Measurements from ENCODE around the gene TSPYL1. TPM values are rescaled to one million over a fixed set of nuclear protein-coding genes. Genes with fewer than 3 reads are reported as not detected.

TSPYL1 gene
- 10 to 100 TPM; 38.2 to 68.8 (median 50.1) TPM for total RNA-seq

DNA sequence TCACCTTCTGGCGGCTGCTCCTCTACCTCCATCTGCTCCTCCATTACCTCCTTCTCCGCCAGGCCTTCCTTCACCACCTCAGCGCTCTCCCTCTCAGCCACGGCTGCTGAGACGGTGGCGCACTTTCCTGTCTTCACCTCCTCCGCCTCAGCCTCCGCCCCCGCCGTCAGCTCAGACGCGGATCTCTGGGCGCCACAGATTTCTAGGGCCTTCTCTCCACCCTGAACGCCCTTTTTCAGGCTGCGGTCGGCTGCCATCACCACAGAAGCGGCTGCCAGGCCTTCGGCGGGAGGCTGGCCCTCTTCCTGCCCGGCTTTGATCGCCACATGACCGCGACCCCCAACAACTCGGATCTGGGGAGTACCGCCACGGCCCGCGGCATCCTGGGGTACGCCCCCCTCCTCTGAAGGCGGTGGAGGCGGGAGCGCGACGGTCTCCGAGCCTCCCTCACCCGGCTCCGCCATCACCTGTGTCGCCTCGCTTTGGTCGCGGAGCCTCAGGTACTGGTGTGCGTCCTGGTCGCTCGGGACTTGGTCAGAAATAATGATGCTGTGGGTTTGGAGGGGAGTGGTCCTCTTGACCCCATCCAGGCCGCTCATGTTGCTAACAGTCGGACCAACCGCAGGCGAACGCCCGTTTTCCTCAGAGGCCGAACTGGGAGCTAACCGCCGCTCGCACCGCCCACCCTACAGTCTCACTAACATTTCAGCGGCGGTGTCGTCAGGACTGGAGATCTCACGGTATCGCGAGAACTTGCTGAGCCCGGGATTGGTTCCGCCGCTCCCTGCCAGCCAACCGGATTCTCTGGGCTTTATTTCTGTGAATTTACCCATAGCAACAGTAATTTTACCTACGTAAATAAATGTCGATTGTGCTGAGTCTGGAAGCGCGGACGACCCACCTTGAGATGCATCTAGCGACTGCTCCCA, at the start of gene TSPYL1:
Gene TSPYL1 (minus strand): TSS at position 699 of the 929 bp plus-strand sequence. CDS start 100 bp downstream, at position 599.
- TF ChIP-seq, protein P1, sequence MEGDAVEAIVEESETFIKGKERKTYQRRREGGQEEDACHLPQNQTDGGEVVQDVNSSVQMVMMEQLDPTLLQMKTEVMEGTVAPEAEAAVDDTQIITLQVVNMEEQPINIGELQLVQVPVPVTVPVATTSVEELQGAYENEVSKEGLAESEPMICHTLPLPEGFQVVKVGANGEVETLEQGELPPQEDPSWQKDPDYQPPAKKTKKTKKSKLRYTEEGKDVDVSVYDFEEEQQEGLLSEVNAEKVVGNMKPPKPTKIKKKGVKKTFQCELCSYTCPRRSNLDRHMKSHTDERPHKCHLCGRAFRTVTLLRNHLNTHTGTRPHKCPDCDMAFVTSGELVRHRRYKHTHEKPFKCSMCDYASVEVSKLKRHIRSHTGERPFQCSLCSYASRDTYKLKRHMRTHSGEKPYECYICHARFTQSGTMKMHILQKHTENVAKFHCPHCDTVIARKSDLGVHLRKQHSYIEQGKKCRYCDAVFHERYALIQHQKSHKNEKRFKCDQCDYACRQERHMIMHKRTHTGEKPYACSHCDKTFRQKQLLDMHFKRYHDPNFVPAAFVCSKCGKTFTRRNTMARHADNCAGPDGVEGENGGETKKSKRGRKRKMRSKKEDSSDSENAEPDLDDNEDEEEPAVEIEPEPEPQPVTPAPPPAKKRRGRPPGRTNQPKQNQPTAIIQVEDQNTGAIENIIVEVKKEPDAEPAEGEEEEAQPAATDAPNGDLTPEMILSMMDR (IDR thresholded peaks at IDR 0.05; ENCODE audit: low read depth) = no peak

DNA sequence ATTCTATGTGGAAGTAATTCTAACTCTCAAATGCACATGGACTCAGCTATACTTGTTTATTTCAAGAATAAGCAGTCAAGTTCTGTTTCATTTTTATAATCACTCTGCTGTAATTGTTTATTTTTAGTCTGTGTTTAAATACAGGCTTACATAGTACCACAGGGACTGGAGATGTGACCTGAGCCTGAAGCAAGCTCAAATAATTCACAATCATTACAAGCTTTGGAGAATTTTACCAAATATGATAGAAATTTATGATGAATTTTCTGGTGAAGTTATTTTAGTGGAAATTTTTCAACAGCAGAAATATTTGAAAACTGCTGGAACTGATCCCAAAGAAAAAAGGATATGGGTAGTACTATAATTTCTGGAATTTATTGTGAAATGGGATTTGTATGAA, 49.4 kb upstream of the TSPYL1 start:
- TF ChIP-seq, protein P1 (IDR thresholded peaks at IDR 0.05; ENCODE audit: low read depth) = no peak

DNA sequence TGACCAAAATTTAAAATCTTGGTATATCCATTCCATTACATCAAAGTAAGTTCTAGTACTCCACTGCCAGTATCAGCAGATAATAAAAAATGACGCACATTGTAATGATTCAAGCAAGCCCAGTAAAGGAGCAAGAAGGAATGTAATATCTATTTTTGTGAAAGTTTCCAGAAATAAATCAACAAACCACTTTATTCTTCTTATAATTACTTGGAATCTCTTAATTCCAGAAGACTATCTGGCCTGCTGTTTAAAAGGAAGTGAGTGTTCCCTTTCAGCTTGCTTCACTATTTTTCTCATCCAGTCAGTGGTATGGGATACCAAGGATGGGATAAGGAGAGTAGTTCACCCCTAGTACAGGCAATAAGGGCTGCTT, 48.8 kb upstream of the TSPYL1 start:
- TF ChIP-seq, protein P1 (IDR thresholded peaks at IDR 0.05; ENCODE audit: low read depth) = no peak

DNA sequence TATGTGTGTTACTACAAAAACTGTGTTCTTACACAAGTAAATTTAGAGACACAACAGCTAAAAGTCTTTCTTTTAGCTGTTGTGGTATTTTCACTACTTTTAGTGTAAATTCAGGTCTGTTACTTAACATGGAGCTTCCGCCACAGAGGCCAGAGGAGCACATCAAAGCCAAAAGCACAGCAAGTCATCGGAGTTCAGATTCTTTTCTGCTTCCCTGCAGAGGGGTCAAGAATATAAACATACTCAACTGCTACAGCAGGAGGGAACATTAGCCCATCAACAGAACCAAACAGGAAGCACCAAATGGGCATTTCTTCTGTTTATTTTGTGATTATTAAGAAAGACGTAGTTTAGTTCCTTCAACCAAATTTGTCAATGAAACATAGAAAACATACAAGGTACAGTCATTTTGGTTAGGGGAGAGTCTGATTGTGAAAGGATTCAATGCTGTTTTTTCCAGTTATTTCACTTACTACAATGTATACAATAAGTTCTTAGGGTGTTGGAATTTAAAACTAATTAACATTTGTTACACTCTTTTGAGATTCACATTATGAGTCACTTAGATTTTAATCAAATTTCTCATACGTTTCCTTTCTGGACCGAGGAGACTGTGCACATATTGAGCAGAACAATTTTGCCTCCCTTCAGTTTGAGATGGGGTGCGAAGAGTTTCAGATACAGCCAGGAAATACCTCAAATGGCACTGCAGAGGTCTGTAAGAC, 48.2 kb upstream of the TSPYL1 start:
- TF ChIP-seq, protein P1 (IDR thresholded peaks at IDR 0.05; ENCODE audit: low read depth) = no peak

DNA sequence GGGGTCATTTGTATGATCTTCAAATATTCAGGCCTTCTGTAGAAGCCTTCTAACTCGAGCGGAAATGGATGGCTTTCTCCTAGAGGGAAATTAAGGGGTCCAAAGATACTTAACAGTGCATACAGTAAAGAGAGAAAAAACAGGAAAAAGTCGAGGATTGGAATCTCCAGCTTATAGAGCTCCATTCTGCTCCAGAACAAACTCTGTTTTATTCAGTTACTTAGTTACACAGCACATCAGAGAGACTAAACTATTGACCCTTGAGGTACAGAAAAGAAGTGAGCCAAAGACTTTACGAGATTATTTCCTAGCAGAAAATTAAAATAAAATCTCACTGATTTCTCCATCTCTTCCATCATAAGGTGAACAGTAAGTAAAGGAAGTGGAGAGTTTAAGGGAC, 47.3 kb upstream of the TSPYL1 start:
- TF ChIP-seq, protein P1 (IDR thresholded peaks at IDR 0.05; ENCODE audit: low read depth) = no peak

DNA sequence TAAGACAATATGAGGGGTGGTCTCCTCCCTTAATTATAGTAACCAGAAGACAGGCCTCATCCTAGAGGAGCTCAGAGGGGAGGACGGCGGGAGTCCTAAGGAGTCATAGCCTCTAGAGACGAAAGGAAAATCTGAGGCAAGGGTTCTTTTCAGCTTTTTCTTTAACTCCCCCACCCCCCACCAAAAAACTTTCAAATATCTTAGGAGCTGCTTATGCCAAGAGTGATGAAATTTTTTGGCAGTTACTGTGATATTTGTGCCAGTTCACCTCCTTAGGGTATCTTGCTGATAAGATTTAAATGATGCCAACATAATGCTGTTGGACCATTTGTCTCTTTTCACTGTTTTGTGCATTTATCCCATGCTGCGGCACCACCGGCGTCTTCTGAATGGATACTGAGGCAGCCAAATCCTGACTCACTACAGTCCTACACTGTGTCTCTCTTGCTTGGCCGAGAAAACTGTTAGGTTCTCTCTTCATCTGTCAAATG, 46.5 kb upstream of the TSPYL1 start:
- TF ChIP-seq, protein P1 (IDR thresholded peaks at IDR 0.05; ENCODE audit: low read depth) = no peak

DNA sequence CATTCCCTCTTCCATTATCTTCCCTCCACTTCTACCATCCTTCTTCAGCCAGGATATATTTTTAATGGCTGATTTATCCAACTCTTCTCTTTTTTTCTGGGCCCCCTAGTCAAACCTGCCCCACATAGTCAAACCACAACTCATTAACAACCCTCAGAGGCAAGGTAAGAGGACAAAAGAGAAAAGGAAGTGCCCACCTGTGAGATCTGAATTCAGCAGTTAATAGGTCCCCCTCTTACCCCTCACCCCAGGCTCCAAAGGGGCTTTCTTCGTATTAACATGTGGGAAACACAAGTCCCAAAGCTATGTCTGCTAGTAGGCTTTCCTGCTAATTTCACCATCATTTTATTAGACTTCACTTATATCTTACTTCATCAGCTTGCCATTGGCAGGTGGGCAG, 44.1 kb upstream of the TSPYL1 start:
- TF ChIP-seq, protein P1 (IDR thresholded peaks at IDR 0.05; ENCODE audit: low read depth) = no peak
